HG03354 (cell line): Measurements from ENCODE around the gene RWDD4.

Source experiments
- ATAC-seq: cut with Tn5 transposase; IDR thresholded peaks from one replicate; pipeline ENCODE4 v1.9.1; 2021; ENCODE audit warnings: mild to moderate bottlenecking; ENCODE audit not compliant: unreplicated experiment, poor library complexity, severe bottlenecking

Gene RWDD4

GRCh38 chr4:183607894-183608293 is 51.1 kb downstream of the RWDD4 start:
- no peak for ATAC-seq

GRCh38 chr4:183602557-183603027 is 56.4 kb downstream of the RWDD4 start:
- ATAC-seq, result no peak

DNA sequence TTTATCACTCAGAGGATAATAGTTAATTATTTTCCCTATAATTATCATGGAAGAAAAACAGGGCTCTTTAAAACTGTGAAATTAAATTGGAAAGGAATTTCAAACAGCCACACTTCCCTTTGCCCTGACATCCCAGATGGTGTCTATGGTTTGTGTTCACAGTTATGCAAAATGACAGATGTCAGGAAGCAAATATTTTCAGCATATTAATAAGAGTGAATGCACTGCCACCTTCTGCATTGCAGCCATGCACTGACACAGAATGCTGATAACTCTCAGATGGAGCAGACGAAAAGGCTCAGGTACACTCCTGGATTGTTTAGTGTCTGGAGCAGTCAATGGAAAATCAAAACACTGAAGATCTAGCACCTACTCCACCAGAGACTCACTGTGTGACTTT is 57.6 kb downstream of the RWDD4 start:
- ATAC-seq, result no peak

DNA sequence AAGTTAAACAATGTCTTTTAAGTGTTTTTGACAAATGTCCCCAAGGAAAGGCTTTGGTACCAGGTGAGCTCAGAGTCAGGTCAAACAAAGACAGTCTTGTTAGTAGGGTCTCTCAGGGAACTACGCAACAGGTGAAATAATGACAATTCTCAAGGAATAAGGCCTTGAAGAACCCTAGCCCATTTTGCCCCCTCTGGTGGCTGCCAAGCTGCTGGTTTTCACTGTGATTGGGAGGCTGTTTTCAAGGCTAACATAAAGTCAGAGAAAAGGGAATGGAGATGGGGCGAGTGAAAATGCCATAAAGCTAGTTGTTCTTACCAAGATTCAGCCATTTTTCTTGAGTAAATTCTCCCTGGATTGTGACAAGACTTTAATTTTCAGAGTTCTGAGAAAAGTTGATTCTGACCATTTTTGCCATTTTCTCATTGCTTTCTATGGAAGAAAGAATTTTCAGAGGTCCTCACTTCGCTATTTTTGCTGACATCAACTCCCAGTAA is 58.7 kb downstream of the RWDD4 start:
- ATAC-seq, result no peak

- peak; percentile 87 for ATAC-seq
Observed at GRCh38 chr4:183599690-183600089, 59.3 kb downstream of the RWDD4 start.

DNA sequence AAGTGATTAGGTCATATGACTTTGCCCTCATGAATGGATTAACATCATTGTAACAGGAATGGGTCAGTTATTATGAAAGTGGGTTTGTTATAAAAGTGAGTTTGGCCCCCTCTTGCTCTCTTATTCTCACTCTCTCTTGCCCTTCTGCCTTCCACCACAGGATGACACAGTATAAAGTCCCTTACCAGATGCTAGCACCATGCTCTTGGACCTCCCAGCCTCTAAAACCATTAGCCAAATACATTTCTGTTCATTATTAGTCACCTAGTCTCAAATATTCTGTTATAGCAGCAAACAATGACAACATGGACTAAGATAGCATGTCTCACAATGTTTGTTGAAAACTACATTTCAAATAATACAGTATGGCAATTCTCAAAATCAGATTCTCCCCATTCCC is 59.7 kb downstream of the RWDD4 start:
- peak; percentile 64 for ATAC-seq

GRCh38 chr4:183596067-183596757 is 62.8 kb downstream of the RWDD4 start:
- no peak for ATAC-seq

DNA sequence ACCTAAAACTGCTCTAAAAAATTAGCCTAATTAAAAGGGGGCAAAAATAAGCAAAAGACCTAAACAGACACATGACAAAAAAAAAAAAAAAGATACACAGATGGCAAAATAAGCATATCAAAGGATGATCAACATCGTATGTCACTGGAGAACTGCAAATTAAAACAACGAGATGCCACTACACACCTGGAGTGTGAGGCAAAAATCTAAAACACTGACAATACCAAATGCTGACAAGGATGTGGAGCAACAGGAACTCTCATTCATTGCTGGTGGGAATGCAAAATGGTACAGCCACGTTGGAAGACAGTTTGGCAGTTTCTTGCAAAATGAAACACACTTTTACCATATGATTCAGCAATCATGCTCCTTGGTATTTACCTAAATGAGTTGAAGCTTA is 64.2 kb downstream of the RWDD4 start:
- ATAC-seq, result no peak

DNA sequence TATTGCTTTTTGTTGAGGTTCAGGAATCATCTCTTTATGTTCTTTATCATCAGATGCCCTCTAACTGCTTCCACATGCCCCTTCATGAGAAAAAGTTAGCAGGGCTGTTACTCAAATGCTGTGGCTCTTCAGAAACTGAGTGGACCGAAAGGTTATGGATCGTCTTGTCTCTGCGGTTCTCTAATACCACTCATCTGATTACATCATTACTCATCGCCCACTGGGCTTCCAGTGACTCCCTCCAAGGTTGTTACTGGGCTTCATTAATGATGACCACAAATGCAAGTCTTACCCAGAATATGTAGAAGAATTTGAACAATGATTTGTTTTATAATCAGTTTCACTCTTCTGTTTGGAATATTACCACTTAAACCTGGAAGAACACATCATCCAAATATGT is 67.7 kb downstream of the RWDD4 start:
- ATAC-seq, result no peak
